ENCODE data around the gene CD70.
"Not testable (repeated sequence)": the region's sequence is repeated elsewhere in the genome, so short reads cannot be mapped to it uniquely, and the experiment has no call there.

The CD70 gene

DNA sequence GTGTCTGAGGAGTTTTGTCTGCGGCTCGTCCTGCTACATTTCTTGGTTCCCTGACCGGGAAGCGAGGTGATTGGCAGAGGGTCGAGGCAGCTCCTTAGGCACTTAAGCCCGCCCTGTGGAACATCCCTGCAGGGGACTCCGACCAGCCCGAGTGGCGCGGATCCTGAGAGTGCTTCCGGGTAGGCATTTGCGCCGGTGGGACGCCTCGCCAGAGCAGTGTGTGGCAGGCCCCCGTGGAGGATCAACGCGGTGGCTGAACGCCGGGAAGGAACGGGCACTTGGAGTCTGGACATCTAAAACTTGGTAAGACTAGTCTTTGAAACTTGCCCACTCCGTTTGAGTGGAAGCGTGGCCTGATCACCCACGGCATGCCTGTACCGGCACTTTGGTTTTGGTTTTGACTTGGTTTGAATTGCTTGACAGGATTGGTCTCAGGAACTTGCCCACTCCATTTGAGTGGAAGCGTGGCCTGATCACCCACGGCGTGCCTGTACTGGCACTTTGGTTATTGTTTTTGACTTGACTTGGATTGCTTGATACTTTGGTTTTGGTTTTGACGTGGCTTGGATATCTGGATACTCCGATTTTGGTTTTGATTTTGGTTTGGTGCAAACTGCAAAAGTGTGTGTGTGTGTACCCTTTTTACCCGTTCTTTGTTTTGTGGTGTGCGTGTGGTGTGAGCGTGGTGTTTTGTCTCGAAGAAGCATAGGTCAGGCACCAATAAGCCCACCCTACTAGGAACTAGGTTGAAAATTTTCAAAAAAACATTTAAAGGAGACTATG lies 6.7 kb upstream of the CD70 start:
- DNase-seq (ENCODE audit: low read depth in 2 of 2): not testable (repeated sequence)

- no peak for DNase-seq (ENCODE audit: low read depth in 2 of 2)
Observed at GRCh38 chr19:6596621-6597020, 5.7 kb upstream of the CD70 start.

DNA sequence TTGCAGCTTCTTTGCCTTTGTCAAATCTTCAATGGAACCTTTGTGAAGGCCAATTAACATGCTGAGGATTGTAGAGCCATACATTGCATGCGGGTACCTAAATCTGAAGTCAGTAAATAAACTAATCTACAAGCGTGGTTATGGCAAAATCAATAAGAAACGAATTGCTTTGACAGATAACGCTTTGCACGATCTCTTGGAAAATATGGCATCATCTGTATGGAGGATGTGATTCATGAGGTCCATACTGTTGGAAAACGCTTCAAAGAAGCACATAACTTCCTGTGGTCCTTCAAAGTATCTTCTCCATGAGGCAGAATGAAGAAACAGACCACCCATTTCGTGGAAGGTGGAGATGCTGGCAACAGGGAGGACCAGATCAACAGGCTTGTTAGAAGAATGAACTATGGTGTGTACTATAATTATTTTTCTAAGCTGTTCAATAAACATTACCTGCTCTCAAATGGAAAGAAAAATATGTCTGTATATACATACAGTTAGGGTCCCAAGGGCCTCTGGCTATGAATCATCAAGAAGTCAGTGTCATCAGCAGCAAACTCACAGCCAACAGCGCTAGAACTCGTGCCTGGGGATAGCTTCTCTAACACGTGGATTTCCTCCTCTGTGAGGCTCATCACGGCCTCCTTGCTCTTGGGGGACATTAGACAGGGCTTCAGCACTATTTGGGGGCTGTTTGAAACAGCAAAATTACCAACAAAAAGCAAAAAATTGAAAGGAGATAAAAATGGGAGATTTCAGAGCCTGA lies 2.9 kb upstream of the CD70 start:
- DNase-seq (ENCODE audit: low read depth in 2 of 2): no peak

DNA sequence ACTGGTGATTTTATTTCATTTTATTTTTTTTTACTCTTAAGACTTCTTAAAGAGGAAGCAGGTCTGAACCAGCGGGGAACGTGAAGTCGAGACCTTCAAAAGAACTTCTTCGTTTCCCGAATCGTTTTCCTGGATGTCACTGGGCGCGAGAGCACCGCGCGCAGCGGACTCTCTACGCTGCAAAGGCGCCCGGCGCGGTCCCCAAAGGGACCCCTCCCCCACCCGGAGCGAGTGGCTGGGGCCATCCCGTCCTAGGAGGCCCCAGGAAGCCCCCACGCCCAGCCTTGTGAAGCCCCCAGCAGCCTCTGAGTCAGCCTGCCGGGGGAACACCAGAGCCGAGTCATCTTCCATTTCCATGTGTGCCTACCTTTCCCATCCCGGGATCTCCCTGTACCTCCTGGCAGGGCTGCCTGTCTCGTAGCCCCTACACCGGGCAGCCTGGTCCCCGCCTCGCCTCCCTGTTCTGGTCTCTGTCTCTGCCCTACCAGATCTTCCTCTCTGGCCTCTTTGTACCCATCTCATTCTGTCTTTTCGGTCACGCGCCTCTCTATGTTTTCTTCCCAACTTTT lies 608 bp downstream of the CD70 start:
- no peak for DNase-seq (ENCODE audit: low read depth in 2 of 2)

- DNase-seq (ENCODE audit: low read depth in 2 of 2): no peak
Observed at GRCh38 chr19:6589711-6590257, 1.2 kb downstream of the CD70 start.

DNA sequence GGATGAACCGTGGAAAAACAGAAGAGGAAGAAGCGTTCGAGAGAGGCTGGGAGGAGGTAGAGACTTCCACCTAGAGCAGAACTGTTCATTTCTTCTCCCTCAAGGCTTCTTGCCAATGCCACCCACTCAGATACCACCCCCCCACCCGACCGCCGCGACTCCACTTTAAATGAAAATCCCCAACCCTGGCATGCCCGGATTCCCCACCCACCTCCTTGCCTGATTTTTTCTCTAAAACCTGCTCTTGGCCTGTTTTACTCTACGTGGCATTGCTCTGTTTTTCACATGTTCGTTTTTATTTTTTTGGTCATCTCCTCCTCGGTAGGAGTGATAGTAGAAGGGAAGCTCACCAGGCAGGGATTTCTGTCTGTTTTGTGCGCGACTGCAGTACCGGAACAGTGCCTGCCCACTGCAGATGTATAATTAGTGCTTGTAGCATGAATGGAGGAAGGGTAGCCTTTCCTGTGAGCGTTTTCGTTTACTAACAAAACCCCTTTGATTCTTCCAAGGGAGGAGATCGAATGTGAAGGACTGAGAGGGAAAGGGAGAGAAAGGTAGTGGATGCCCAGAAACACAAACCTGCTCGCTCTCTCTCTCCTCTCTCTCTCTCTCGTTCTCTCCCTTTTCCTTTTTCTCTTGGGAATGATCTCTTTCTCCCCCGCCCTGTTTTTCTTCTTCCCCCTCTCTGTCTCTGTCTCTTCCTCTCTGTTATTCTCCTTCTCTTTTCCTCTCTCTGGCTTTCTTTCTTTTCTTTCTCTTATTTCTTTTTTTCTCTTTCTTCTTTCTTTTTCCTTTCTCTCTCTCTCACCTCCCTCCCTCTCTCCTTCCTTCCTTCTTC lies 2.2 kb downstream of the CD70 start:
- no peak for DNase-seq (ENCODE audit: low read depth in 2 of 2)

DNA sequence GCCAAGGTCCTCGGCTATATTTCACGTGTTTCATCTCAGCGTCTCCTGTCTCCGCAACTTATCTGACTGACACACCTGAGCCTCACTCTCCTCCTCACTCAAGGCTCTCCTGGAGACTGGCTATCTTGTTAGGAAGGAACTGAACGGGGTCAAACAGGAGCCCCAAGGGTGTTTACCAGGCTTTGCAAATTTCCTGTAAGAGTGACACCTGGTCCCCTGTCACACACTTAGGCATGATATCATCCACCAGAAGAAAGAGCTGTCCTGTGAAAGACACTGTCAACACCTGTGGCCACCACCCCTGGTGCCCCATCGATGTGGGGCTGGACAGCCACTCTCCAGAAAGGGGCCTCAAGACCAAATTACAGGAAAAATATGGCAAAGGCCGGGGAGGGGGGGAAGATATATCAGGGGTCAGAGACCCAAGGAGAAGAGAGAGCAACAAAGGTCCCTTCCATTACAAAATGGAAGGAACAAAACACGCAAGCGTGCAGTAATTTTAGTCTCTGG lies 2.9 kb downstream of the CD70 start:
- DNase-seq (ENCODE audit: low read depth in 2 of 2): no peak

DNA sequence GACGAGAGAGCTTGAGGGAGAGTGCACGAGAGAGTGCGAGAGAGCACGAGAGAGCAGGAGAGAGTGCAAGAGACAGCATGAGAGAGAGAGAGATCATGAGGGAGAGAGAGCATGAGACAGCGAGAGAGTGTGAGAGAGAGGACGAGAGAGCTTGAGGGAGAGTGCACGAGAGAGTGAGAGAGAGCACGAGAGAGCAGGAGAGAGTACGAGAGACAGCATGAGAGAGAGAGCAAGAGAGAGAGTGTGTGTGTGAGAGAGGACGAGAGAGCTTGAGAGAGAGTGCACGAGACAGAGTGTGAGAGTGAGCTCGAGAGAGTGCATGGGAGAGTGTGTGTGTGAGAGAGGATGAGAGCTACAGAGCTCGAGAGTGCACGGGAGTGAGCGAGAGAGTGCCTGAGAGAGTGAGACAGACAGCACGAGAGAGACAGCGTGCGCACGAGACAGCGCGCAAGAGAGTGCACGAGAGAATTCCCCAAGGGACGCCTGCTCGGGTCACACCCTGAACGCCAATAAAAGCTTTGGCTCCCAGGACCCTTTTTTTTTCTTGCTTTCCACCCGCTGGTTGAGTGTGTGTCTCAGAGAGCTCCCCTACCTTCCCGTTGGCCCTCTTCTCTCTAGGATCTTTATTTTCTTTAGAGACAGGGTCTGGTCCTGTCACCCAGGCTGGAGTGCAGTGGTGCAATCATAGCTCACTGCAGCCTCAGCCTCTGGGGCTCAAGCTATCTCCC lies 3.7 kb downstream of the CD70 start:
- no peak for DNase-seq (ENCODE audit: low read depth in 2 of 2)

DNA sequence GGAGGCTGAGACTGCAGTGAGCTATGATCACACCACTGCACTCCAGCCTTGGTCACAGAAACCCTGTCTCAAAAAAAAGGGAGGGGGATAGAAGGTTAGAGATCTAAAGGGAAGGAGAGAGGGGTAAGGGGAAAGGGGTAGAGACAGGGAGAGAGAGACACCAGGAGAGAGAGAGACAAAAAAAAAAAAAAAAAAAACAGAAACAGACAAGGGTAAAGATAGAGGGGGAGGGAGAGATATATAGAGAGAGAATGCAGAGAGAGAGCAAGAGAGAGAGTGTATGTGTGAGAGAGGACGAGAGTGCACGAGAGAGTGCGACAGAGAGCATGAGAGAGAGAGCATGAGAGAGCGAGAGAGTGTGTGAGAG lies 4.2 kb downstream of the CD70 start:
- no peak for DNase-seq (ENCODE audit: low read depth in 2 of 2)

- no peak for DNase-seq (ENCODE audit: low read depth in 2 of 2)
Observed at GRCh38 chr19:6586056-6586455, 4.9 kb downstream of the CD70 start.

GRCh38 chr19:6582515-6583484 lies 8.2 kb downstream of the CD70 start:
- not testable (repeated sequence) for DNase-seq (ENCODE audit: low read depth in 2 of 2)

- DNase-seq (ENCODE audit: low read depth in 2 of 2): no peak
Observed at GRCh38 chr19:6580313-6580712, 10.6 kb downstream of the CD70 start.

- no peak for DNase-seq (ENCODE audit: low read depth in 2 of 2)
Observed at GRCh38 chr19:6579450-6580178, 11.3 kb downstream of the CD70 start.

GRCh38 chr19:6577476-6578125 lies 13.3 kb downstream of the CD70 start:
- DNase-seq (ENCODE audit: low read depth in 2 of 2): no peak

DNA sequence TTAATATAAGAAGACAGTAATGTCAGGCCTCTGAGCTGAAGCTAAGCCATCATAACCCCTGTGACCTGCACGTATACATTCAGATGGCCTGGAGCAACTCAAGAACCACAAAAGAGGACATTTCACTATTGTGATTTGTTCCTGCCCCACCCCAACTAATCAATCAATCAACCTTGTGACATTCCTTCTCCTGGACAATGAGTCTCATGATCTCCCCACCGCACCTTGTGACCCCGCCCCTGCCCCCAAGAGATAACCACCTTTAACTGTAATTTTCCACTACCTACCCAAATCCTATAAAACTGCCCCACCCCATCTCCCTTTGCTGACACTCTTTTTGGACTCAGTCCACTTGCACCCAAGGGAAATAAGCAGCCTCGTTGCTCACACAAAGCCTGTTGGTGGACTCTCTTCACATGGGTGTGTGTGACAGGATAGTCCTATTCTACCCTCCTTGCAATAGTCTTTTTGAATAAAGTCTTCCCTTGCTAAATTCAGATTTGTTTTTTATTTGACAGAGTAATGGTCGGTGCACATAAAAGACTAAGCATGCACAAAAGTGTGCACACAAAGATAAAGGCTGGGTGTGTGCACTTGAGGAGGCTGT lies 14.0 kb downstream of the CD70 start:
- no peak for DNase-seq (ENCODE audit: low read depth in 2 of 2)

DNA sequence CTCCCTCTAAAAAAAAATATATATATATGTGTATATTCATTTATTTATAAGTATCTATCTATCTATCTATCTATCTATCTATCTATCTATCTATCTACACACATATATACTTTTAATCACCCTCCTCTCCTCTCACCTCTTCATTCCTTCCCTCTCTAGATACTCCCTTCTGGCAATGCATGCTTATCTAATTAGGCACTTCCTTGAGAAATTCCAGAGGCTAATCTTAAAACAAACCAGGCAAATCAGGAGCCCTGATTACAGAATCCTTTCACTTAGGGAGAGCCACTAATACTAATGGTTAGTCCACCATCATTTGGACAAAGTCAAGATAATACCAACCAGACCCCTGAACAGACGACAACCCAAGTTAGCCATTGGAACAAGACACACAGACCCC lies 17.6 kb downstream of the CD70 start:
- DNase-seq (ENCODE audit: low read depth in 2 of 2): no peak

GRCh38 chr19:6572217-6572616 lies 18.7 kb downstream of the CD70 start:
- no peak for DNase-seq (ENCODE audit: low read depth in 2 of 2)

GRCh38 chr19:6571167-6571566 lies 19.8 kb downstream of the CD70 start:
- no peak for DNase-seq (ENCODE audit: low read depth in 2 of 2)

All from fibroblast of skin of left quadriceps (primary cell).